ENCODE measurements around the gene RPL9. TPM values are rescaled to one million over a fixed set of nuclear protein-coding genes. Genes with fewer than 3 reads are reported as not detected.
"Not testable (repeated sequence)": the region's sequence is repeated elsewhere in the genome, so short reads cannot be mapped to it uniquely, and the experiment has no call there.

RPL9 gene
- total and polyA plus RNA-seq, 2 of the 13 experiments (the other 11 are each of a cell fraction or from before 2014, with no cell fraction given) = 993 to 2,148 TPM

DNA sequence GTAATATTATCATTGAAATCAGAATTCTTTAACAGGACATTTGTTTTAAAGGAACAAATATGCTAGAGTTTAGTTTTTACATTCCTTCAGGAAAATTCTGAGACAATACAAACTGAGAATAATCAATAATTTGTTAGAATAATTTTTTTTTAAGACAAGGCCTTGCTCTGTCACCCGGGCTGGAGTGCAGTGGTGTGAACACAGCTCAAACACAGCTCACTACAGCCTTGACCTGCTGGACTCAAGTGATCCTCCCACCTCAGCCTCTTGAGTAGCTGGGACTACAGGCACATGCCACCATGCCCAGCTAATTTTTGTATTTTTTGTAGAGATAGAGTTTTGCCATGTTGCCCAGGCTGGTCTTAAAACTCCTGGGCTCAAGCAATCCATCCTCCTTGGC is 33.4 kb downstream of the RPL9 start (continued):
- TF ChIP-seq, protein P1, sequence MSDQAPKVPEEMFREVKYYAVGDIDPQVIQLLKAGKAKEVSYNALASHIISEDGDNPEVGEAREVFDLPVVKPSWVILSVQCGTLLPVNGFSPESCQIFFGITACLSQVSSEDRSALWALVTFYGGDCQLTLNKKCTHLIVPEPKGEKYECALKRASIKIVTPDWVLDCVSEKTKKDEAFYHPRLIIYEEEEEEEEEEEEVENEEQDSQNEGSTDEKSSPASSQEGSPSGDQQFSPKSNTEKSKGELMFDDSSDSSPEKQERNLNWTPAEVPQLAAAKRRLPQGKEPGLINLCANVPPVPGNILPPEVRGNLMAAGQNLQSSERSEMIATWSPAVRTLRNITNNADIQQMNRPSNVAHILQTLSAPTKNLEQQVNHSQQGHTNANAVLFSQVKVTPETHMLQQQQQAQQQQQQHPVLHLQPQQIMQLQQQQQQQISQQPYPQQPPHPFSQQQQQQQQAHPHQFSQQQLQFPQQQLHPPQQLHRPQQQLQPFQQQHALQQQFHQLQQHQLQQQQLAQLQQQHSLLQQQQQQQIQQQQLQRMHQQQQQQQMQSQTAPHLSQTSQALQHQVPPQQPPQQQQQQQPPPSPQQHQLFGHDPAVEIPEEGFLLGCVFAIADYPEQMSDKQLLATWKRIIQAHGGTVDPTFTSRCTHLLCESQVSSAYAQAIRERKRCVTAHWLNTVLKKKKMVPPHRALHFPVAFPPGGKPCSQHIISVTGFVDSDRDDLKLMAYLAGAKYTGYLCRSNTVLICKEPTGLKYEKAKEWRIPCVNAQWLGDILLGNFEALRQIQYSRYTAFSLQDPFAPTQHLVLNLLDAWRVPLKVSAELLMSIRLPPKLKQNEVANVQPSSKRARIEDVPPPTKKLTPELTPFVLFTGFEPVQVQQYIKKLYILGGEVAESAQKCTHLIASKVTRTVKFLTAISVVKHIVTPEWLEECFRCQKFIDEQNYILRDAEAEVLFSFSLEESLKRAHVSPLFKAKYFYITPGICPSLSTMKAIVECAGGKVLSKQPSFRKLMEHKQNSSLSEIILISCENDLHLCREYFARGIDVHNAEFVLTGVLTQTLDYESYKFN (CRISPR knock-in tag; conservative IDR thresholded peaks at IDR 0.05) = peak; percentile 28
- TF ChIP-seq, protein P2, sequence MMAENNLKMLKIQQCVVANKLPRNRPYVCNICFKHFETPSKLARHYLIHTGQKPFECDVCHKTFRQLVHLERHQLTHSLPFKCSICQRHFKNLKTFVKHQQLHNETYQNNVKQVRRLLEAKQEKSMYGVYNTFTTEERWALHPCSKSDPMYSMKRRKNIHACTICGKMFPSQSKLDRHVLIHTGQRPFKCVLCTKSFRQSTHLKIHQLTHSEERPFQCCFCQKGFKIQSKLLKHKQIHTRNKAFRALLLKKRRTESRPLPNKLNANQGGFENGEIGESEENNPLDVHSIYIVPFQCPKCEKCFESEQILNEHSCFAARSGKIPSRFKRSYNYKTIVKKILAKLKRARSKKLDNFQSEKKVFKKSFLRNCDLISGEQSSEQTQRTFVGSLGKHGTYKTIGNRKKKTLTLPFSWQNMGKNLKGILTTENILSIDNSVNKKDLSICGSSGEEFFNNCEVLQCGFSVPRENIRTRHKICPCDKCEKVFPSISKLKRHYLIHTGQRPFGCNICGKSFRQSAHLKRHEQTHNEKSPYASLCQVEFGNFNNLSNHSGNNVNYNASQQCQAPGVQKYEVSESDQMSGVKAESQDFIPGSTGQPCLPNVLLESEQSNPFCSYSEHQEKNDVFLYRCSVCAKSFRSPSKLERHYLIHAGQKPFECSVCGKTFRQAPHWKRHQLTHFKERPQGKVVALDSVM (CRISPR knock-in tag; IDR thresholded peaks at IDR 0.05) = peak; percentile 60; the same call in 1 of the 2 replicates
- TF ChIP-seq SOX6 (IDR thresholded peaks at IDR 0.05) = not testable (repeated sequence)
- TF ChIP-seq SOX6 (CRISPR knock-in tag; IDR thresholded peaks at IDR 0.05) (peak; percentile 41; the same call in 1 of the 2 replicates), HOXA3 (CRISPR knock-in tag; IDR thresholded peaks at IDR 0.05) (peak; percentile 10; the same call in 1 of the 2 replicates)
- TF ChIP-seq, protein P3, sequence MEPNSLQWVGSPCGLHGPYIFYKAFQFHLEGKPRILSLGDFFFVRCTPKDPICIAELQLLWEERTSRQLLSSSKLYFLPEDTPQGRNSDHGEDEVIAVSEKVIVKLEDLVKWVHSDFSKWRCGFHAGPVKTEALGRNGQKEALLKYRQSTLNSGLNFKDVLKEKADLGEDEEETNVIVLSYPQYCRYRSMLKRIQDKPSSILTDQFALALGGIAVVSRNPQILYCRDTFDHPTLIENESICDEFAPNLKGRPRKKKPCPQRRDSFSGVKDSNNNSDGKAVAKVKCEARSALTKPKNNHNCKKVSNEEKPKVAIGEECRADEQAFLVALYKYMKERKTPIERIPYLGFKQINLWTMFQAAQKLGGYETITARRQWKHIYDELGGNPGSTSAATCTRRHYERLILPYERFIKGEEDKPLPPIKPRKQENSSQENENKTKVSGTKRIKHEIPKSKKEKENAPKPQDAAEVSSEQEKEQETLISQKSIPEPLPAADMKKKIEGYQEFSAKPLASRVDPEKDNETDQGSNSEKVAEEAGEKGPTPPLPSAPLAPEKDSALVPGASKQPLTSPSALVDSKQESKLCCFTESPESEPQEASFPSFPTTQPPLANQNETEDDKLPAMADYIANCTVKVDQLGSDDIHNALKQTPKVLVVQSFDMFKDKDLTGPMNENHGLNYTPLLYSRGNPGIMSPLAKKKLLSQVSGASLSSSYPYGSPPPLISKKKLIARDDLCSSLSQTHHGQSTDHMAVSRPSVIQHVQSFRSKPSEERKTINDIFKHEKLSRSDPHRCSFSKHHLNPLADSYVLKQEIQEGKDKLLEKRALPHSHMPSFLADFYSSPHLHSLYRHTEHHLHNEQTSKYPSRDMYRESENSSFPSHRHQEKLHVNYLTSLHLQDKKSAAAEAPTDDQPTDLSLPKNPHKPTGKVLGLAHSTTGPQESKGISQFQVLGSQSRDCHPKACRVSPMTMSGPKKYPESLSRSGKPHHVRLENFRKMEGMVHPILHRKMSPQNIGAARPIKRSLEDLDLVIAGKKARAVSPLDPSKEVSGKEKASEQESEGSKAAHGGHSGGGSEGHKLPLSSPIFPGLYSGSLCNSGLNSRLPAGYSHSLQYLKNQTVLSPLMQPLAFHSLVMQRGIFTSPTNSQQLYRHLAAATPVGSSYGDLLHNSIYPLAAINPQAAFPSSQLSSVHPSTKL (CRISPR knock-in tag; IDR thresholded peaks at IDR 0.05) = peak; percentile 62

All from HepG2 (cell line).